ENCODE measurements around the gene GRIK4.

The GRIK4 gene

GRCh38 chr11:120510406-120511115, 987 bp upstream of the GRIK4 start:
- Histone ChIP-seq H3K36me3 (ENCODE audit: control insufficient read depth, insufficient read depth, low read length) (no peaks in the 10 kb centered on the region), H3K4me1 (ENCODE audit: control insufficient read depth, insufficient read depth, low read length) (no peaks in the 10 kb centered on the region), H3K27me3 (ENCODE audit: control insufficient read depth, insufficient read depth, low read length) (peaks cover 58% of the 10 kb centered on the region), H3K27ac (ENCODE audit: low read depth, low read length) (no peak overlapping the region), H3K9ac (ENCODE audit: low read length) (no peak overlapping the region), H3K4me3 (ENCODE audit: low read depth, low read length) (no peak overlapping the region), H3K9me3 (ENCODE audit: control insufficient read depth, insufficient read depth, low read depth, low read length) (no peaks in the 10 kb centered on the region)

GRCh38 chr11:120511820-120512738, 531 bp downstream of the GRIK4 start:
- no peaks in the 10 kb centered on the region for H3K9me3 ChIP-seq (ENCODE audit: control insufficient read depth, insufficient read depth, low read depth, low read length)
- H3K27me3 ChIP-seq (ENCODE audit: control insufficient read depth, insufficient read depth, low read length) = peaks cover 72% of the 10 kb centered on the region
- H3K27ac ChIP-seq (ENCODE audit: low read depth, low read length) = no peak overlapping the region
- no peak overlapping the region for H3K9ac ChIP-seq (ENCODE audit: low read length)
- H3K4me1 ChIP-seq (ENCODE audit: control insufficient read depth, insufficient read depth, low read length) = peaks cover 11% of the 10 kb centered on the region
- no peaks in the 10 kb centered on the region for H3K36me3 ChIP-seq (ENCODE audit: control insufficient read depth, insufficient read depth, low read length)
- H3K4me3 ChIP-seq (ENCODE audit: low read depth, low read length) = peak overlapping the region; percentile 66

- no peak overlapping the region for H3K4me3 ChIP-seq (ENCODE audit: low read depth, low read length)
- H3K36me3 ChIP-seq (ENCODE audit: control insufficient read depth, insufficient read depth, low read length) = no peaks in the 10 kb centered on the region
- no peaks in the 10 kb centered on the region for H3K9me3 ChIP-seq (ENCODE audit: control insufficient read depth, insufficient read depth, low read depth, low read length)
- H3K27me3 ChIP-seq (ENCODE audit: control insufficient read depth, insufficient read depth, low read length) = peaks cover 75% of the 10 kb centered on the region
- H3K27ac ChIP-seq (ENCODE audit: low read depth, low read length) = no peak overlapping the region
- peaks cover 19% of the 10 kb centered on the region for H3K4me1 ChIP-seq (ENCODE audit: control insufficient read depth, insufficient read depth, low read length)
- H3K9ac ChIP-seq (ENCODE audit: low read length) = no peak overlapping the region
Measured at GRCh38 chr11:120512739-120513435, 1.3 kb downstream of the GRIK4 start.

- no peak overlapping the region for H3K27ac ChIP-seq (ENCODE audit: low read depth, low read length)
- peaks cover 73% of the 10 kb centered on the region for H3K27me3 ChIP-seq (ENCODE audit: control insufficient read depth, insufficient read depth, low read length)
- H3K36me3 ChIP-seq (ENCODE audit: control insufficient read depth, insufficient read depth, low read length) = no peaks in the 10 kb centered on the region
Measured at GRCh38 chr11:120513436-120514315, 2.1 kb downstream of the GRIK4 start.

GRCh38 chr11:120514541-120515121, 3.1 kb downstream of the GRIK4 start:
- Histone ChIP-seq H3K36me3 (ENCODE audit: control insufficient read depth, insufficient read depth, low read length) (no peaks in the 10 kb centered on the region), H3K9ac (ENCODE audit: low read length) (no peak overlapping the region), H3K27me3 (ENCODE audit: control insufficient read depth, insufficient read depth, low read length) (peaks cover 66% of the 10 kb centered on the region), H3K27ac (ENCODE audit: low read depth, low read length) (no peak overlapping the region), H3K4me3 (ENCODE audit: low read depth, low read length) (no peak overlapping the region), H3K4me1 (ENCODE audit: control insufficient read depth, insufficient read depth, low read length) (peaks cover 22% of the 10 kb centered on the region), H3K9me3 (ENCODE audit: control insufficient read depth, insufficient read depth, low read depth, low read length) (no peaks in the 10 kb centered on the region)

More at GRCh38 chr11:120513436-120514315, 2.1 kb downstream of the GRIK4 start:
- H3K4me3 ChIP-seq (ENCODE audit: low read depth, low read length) = no peak overlapping the region
- H3K4me1 ChIP-seq (ENCODE audit: control insufficient read depth, insufficient read depth, low read length) = peaks cover 22% of the 10 kb centered on the region
- no peak overlapping the region for H3K9ac ChIP-seq (ENCODE audit: low read length)
- no peaks in the 10 kb centered on the region for H3K9me3 ChIP-seq (ENCODE audit: control insufficient read depth, insufficient read depth, low read depth, low read length)

GRCh38 chr11:120515186-120515723, 3.7 kb downstream of the GRIK4 start:
- peaks cover 22% of the 10 kb centered on the region for H3K4me1 ChIP-seq (ENCODE audit: control insufficient read depth, insufficient read depth, low read length)
- no peaks in the 10 kb centered on the region for H3K36me3 ChIP-seq (ENCODE audit: control insufficient read depth, insufficient read depth, low read length)
- no peaks in the 10 kb centered on the region for H3K9me3 ChIP-seq (ENCODE audit: control insufficient read depth, insufficient read depth, low read depth, low read length)
- no peak overlapping the region for H3K9ac ChIP-seq (ENCODE audit: low read length)
- no peak overlapping the region for H3K27ac ChIP-seq (ENCODE audit: low read depth, low read length)
- no peak overlapping the region for H3K4me3 ChIP-seq (ENCODE audit: low read depth, low read length)
- H3K27me3 ChIP-seq (ENCODE audit: control insufficient read depth, insufficient read depth, low read length) = peaks cover 60% of the 10 kb centered on the region

GRCh38 chr11:120516461-120517389, 5.2 kb downstream of the GRIK4 start:
- Histone ChIP-seq H3K36me3 (ENCODE audit: control insufficient read depth, insufficient read depth, low read length) (no peaks in the 10 kb centered on the region), H3K4me1 (ENCODE audit: control insufficient read depth, insufficient read depth, low read length) (peaks cover 22% of the 10 kb centered on the region), H3K27ac (ENCODE audit: low read depth, low read length) (no peak overlapping the region), H3K9ac (ENCODE audit: low read length) (no peak overlapping the region), H3K27me3 (ENCODE audit: control insufficient read depth, insufficient read depth, low read length) (peaks cover 53% of the 10 kb centered on the region), H3K4me3 (ENCODE audit: low read depth, low read length) (no peak overlapping the region), H3K9me3 (ENCODE audit: control insufficient read depth, insufficient read depth, low read depth, low read length) (no peaks in the 10 kb centered on the region)

- peaks cover 22% of the 10 kb centered on the region for H3K4me1 ChIP-seq (ENCODE audit: control insufficient read depth, insufficient read depth, low read length)
- no peaks in the 10 kb centered on the region for H3K9me3 ChIP-seq (ENCODE audit: control insufficient read depth, insufficient read depth, low read depth, low read length)
- no peak overlapping the region for H3K4me3 ChIP-seq (ENCODE audit: low read depth, low read length)
- H3K27ac ChIP-seq (ENCODE audit: low read depth, low read length) = no peak overlapping the region
- no peaks in the 10 kb centered on the region for H3K36me3 ChIP-seq (ENCODE audit: control insufficient read depth, insufficient read depth, low read length)
- H3K9ac ChIP-seq (ENCODE audit: low read length) = peak overlapping the region; percentile 19
- H3K27me3 ChIP-seq (ENCODE audit: control insufficient read depth, insufficient read depth, low read length) = peaks cover 48% of the 10 kb centered on the region
Measured at GRCh38 chr11:120517390-120517761, 5.8 kb downstream of the GRIK4 start.

GRCh38 chr11:120517801-120518291, 6.3 kb downstream of the GRIK4 start:
- H3K9me3 ChIP-seq (ENCODE audit: control insufficient read depth, insufficient read depth, low read depth, low read length) = no peaks in the 10 kb centered on the region
- peaks cover 25% of the 10 kb centered on the region for H3K4me1 ChIP-seq (ENCODE audit: control insufficient read depth, insufficient read depth, low read length)
- peaks cover 44% of the 10 kb centered on the region for H3K27me3 ChIP-seq (ENCODE audit: control insufficient read depth, insufficient read depth, low read length)
- no peaks in the 10 kb centered on the region for H3K36me3 ChIP-seq (ENCODE audit: control insufficient read depth, insufficient read depth, low read length)
- H3K27ac ChIP-seq (ENCODE audit: low read depth, low read length) = no peak overlapping the region
- peak overlapping the region; percentile 19 for H3K9ac ChIP-seq (ENCODE audit: low read length)
- H3K4me3 ChIP-seq (ENCODE audit: low read depth, low read length) = no peak overlapping the region
